Stimulated activated CD4-positive, alpha-beta T cell treated with anti-CD3 and anti-CD28 coated beads, TNF-alpha, amount 100 ng/mL, for 24 hours (primary cell): ENCODE results near the gene S100P.
A peak's percentile ranks its signal among the peaks of the same experiment; 100 is the strongest.

Experiments
- DNase-seq, 3 experiments: peaks; one replicate each; pipeline ENCODE4 v3.0.0-alpha.2; 2020; ENCODE audit warnings: low read depth in 3 of 3

S100P gene

DNA sequence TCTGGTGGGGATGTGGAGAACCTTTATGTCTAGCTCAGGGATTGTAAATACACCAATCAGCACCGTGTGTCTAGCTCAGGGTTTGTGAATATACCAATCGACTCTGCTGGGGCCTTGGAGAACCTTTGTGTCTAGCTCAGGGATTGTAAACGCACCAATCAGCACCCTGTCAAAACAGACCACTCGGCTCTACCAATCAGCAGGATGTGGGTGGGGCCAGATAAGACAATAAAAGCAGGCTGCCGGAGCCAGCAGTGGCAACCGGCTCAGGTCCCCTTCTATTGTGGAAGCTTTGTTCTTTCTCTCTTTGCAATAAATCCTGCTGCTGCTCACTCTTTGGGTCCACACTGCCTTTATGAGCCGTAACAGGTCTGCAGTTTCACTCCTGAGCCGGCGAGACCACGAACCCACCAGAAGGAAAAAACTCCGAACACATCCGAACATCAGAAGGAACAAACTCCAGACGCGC, 20.5 kb upstream of the S100P start:
- peak in 2 of 3 experiments; percentile 19 to 58 for DNase-seq

GRCh38 chr4:6673660-6674499, 19.8 kb upstream of the S100P start:
- DNase-seq: peak; percentile 89 to 91 (median 89)

DNA sequence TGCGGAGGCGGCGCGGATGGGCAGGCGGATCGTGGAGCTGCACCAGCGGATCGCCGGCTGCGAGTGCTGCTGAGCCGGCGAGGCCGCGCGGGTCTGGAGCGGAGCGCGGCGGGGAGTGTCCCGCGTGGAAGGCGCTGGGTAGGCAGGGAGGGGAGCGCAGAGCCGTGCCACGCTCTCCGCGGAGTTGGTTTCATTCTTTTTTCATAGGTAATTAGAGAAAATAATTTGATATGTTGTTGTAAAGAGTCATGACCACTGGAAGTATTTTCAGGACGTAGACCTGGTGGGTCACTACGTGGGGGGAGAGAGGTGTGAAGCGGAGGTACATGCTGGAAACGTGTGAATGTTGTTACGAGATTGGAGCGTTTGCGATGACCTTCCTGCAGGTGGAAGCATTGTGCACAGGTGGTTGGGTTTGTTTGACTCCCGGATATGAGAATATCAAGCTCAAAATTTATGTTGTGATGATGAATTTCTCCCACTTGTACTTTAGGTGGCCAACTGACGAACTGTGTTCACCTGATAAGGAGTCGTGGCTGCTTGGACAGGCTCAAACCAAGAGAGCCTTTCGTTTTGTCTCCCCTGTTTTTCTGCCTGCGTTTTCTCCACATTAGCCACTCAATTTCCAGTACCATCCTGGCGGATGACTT, 19.1 kb upstream of the S100P start:
- DNase-seq: peak in 2 of 3 experiments; percentile 26 to 55

DNA sequence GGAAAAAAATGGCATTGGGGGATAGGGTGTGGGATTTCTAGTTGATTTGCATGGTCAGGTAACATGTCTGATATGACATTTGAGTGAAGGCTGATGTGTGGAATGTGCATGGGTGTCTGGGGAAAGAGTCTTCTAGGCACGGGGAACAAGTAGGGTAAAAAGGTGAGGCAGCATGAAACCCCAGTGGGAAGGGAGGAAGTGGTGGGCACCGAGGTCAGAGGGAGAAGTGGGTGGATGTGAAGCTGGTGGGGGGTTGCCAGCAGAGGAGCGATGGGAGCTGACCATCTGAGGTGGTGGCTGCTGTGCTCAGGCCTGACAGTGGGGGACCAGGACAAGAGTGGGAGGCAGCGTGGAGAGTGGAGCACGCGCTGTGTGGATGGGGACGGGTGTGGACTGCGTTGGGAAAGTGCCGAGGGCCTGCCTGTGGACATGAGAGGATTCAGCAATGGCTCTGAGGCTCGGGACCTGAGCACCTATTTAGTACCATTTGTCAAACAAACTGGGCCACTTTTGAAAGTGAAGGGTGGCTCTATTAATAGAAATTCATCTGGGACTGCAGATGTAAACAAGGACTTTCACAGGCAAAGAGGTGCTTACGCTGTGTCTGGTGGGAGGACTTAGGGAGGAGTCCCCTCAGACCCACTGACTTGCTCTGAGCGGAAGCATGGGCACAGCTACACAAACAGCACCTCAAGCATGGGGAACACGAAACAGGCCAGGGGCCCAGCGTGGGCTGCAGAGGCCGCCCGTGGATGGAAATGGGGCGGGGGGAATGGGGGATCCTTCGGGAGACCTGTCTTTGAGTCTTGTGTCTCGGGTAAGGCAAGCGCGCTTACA, 16.7 kb upstream of the S100P start:
- DNase-seq: no peak

- DNase-seq: no peak
Measured at GRCh38 chr4:6680372-6681034, 13.2 kb upstream of the S100P start.

DNA sequence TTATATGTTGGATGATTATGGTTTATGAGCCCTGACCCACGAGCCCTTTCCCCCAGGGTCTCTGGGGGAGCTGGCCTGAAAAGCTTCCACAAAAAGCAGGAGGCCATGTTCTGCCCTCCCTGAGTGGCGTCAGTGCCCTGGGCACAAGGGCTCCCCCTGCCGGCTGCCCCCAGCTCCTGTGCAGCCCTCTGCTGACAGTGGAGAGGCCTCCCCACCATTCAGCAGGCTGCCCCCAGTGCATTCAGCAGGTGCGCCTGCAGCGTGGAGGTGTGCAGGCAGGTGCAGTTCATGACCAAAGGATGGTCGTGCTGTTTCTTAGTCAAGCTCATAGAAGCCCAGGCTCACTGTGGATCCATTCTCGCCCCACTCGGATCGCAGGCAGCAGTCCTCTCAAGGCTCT, 12.5 kb upstream of the S100P start:
- no peak for DNase-seq

GRCh38 chr4:6682862-6683590, 10.7 kb upstream of the S100P start:
- DNase-seq: no peak

DNA sequence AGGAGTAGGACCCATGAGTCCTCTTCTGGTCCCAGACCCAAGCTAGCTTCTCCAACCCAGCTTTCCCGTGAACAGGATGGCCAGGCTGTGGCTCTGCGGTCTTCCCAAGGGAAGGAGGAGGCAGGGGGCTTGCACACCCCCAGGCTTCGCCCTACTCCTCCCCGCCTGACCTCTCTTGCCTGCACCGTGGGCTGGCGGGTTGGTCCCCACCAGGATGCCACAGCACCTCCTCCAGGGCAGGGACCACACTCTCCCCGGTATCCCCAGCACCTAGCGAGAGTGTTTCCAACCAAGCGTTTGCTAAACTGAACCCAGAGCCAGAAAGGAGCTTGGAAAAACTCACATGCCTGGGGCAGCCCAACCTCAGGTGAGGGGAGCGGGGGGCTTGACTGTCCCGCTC, 9.0 kb upstream of the S100P start:
- DNase-seq: no peak

DNA sequence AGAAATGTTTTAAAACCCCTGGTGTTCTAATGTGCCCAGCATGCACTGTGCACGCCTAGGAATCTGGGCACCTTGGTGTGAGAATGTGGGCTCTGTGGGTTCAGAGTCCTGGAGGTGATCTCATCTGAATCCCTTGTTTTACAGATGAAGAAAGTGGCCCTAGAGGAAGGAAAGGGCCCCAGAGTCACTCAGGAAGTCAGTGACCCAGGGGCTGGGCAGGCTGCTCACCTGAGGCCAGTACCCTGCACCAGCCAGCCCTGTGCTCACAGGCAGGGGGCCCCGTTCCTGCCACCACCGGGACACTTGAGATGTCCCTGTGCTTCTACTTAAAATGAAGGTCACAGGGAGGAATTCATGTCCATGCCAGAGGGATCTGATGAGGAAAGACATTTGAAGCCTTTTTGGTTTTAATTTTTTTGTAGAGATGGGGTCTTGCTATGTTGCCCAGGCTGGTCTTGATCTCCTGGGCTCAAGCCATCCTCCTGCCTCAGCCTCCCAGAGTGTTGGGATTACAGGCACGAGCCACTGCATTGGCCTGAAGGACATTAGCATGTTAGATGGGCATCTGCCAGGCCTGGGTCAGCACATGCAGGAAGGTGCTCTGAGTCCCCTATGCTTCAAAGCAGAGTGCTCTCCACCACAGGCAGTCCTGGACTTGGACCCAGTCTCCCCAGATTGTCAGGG, 7.4 kb upstream of the S100P start:
- DNase-seq: no peak

DNA sequence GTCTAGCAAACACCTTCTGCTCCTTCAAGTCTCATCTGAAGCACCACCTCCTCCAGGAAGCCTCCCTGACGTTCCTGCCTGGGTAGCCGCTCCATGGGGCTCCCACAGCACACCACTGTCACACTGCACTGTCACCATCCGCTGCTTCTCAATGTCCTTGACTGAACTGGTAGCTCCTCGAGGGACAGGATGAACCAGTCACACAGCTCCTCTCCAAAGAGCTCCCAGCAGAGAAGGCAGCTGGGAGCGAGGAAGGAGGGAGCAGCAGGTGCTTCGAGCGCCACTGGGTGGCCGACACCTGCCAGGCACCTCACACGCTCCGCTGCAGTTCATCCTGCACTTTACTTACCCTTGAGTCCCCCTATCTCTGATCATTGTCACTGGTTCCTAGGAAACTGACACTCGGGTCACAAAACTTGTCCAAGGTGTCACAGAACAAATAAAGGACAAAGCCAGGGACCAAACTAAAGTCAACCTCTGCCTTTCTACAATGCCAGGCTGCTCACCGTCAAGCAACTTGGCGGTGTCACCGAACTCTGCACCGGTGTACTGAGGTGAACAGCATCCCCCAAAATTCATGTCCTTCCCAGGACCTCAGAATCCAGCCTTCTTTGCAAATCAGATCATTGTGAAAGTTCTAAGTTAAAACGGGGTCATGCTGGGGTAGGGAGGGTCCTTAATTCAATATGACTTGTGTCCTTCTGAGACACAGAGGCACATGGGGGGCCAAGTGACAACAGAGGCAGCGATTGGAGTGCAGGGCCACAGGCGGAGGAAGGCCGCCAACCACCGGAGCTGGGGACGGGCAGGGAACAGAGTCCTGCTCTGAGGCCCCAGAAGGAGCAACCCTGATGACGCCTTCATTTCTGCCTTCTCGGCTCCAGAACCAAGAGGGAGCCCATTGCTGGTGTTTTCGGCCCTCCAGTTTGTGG, 5.5 kb upstream of the S100P start:
- no peak for DNase-seq

DNA sequence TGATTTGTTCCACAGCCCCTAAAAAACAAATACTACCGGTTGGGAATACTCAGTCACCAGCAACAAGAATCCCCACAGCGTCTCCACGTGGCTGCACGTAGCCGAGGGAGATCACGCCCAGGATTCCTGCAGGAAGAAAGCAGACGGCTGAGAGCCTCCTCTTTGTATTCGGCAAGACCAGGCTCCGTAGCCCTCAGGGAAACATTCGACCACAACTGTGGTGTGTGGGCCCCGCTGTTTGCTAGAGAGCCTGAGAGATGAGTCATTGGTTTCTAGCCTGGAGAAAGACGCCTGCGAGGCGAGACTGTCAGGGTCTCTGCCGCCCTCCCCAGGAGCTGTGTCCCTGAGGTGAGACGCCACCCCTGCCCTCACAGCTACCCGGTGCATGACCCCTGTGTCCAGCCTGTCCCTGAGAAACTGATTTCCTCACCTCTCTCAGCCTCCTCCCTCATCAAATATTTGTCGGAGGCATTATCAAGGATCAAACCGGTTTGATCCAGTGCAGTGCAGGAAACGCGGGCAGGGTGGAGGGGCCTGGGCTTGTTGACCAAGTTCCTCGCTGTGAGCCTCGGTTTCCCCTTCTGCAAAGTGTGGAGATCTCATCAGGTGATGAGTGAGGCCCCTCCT, 4.7 kb upstream of the S100P start:
- DNase-seq: peak in 2 of 3 experiments; percentile 66 to 77

DNA sequence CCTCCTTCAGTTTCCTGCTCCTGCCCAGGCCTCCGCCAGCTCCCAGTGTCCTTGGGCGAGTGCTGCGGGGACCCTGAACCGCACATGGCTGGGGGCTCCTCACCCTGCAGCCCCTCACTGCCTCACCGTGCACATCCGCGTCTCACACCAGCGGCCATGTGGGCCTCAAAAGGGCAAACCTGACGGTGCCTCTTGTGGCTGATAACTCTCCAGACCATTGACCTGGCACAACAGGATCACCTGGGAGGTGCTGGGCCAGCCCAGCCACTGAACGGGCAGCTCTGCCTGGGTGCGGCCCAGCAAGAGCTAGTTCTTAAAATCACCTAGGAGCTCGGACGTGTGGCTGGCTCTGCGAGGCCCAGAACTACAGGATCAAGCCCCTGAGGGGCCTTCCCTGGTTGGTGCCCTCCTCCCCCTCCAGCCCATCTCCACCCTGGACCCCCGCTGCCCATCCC, 4.1 kb upstream of the S100P start:
- no peak for DNase-seq

DNA sequence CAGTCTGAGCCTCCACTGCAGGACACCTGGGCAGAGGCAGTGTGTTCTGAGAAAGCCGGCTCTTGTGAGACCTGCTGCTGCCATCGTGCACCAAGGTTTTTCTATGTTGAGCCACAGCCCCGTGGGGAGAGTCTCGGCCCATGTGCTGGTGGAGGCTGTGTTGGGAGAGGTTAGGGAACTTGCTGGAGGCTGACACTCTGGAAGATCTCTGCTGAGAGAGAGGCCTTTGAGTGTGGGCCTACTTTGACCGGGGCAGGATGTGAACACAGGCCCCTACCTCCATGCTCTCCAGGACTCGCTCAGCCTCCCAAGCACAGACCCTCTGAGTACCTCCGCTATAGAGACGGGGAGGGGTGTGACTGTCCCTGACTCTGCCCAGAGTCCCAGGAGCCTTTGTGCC, 1.3 kb upstream of the S100P start:
- no peak for DNase-seq

DNA sequence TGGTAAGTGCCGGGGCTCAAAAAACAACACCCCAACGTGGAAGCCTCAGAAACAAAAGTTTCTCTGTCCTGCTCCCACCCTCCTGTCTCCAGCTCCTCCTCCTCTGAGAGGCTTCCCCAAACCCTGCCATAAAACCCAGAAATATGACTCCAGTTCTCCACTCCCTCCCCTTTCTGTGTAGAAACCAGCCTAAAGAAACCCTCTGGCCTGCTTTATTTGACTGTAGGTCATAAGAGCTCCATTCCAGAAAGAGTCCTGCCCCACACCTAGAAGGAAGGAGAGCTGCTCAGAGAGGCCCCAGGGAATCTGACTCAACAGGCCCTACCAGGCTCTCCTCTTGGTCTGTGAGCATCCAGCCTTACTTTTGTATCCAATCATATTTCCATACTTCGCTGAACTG, 872 bp upstream of the S100P start:
- no peak for DNase-seq

DNA sequence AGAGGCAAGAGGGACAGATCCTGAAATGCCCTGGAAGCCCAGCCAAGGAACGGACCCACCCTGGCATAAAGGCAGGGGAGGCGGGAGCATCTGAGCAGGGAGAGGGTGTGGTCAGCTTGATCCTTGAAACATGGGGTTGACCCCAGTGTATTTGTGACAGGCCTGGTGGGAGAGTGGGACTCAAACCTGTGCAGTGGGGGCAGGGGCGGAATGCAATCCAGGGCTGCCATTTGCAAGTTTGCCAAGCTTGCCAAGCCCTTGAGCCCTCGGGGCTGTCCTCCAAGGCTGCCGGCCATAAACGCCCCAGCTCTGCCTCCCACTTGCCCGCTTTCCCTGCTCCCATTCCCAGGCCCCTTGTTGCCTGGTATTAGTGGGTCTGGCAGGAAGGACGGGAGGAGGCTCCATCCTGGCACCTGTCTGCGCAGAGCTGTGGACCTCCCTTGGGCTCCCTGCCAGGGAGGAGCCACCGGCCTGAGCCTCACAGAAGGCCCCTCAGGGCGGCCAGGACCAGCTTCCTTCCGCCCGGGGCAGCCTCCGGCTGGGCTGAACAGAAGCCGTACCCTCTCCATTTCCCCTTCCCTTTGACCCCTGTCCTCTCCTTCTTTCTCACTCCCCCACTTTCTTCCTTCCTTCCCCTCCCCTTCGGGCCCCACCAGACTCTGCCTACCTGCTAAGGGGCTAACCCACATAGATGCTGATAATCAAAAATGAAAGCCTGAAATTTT, 661 bp downstream of the S100P start:
- no peak for DNase-seq

DNA sequence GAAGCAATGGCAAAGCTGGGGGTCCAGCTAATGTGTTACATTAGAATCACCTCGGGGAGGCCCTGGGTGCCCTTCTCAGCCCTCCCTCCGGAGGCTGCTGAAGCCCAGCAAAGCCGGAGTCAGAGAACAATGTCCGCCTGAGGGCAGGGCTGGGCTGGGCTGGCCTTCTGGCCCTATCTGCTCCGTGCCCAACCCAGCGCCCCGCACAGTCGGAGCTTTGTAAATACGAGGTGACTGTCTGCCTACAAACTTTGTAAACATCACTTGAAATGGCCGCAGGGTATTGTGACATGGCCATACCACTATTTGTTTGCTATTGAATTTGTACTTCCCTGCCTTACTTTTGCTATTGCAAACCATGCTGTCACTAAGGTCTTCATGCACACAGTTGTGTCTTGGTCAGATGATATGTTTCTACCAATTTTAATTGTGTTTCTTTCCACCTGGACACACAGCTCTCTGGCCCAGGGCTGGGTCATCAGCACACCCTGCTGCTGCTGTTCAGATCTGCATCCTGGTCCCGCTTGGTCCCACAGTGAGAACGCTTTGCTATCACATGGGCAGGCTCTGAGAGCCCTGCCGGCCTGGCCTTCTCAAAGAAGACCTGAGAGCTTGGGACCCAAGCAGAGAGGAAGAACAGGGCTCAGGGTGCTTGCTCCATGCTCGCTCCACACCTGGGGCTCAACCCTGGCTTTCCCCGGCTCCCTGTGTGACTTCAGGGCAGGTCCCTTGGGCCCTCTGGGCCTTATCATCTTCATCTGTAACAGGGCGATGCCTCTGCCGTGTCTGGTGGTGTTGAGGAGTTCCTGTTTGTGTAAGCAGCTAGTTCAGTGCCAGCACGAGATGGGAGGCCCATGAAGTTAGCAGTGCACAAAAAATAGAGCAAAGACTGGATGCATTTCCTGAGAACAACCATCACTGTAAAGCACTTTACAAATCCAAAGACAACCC, 2.3 kb downstream of the S100P start:
- DNase-seq: no peak

DNA sequence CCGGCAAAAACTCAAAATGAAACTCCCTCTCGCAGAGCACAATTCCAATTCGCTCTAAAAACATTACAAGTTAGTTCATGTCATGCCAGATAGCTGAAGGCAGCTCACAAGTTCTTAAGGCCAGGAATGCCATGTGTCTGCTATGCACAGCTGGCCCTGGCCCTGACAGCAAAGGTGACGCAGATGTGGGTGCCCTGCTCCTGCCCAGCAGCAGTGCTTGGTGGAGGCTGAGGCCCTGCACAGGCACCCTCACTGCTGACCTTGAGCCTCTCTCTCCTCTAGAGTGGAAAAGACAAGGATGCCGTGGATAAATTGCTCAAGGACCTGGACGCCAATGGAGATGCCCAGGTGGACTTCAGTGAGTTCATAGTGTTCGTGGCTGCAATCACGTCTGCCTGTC, 2.9 kb downstream of the S100P start:
- no peak for DNase-seq
